GM18511 (cell line): ENCODE data around the gene AKT3.
"Not testable (repeated sequence)": the region's sequence is repeated elsewhere in the genome, so short reads cannot be mapped to it uniquely, and the experiment has no call there.

Experiments used
- ATAC-seq: cut with Tn5 transposase; IDR thresholded peaks from one replicate; pipeline ENCODE4 v1.9.1; 2021; ENCODE audit warnings: mild to moderate bottlenecking, moderate library complexity; ENCODE audit not compliant: unreplicated experiment

AKT3 gene

GRCh38 chr1:243842161-243842560 lies 7.9 kb downstream of the AKT3 start:
- ATAC-seq, result no peak

GRCh38 chr1:243841507-243841906 lies 8.5 kb downstream of the AKT3 start:
- ATAC-seq, result no peak

GRCh38 chr1:243837907-243838535 lies 12.0 kb downstream of the AKT3 start:
- ATAC-seq, result peak; percentile 92

- no peak for ATAC-seq
These were observed 15.9 kb downstream of the AKT3 start for GRCh38 chr1:243834130-243834529.

- ATAC-seq, result no peak
These were observed 18.6 kb downstream of the AKT3 start for GRCh38 chr1:243831463-243831862.

- no peak for ATAC-seq
These were observed 22.8 kb downstream of the AKT3 start for GRCh38 chr1:243827206-243827605.

- ATAC-seq, result not testable (repeated sequence)
These were observed 25.1 kb downstream of the AKT3 start for GRCh38 chr1:243824907-243825306.

GRCh38 chr1:243821177-243821680 lies 28.8 kb downstream of the AKT3 start:
- ATAC-seq, result no peak

GRCh38 chr1:243819438-243819839 lies 30.6 kb downstream of the AKT3 start:
- ATAC-seq, result no peak

- ATAC-seq, result no peak
These were observed 31.1 kb downstream of the AKT3 start for GRCh38 chr1:243818978-243819377.

- no peak for ATAC-seq
These were observed 35.3 kb downstream of the AKT3 start for GRCh38 chr1:243814718-243815117.

- ATAC-seq, result not testable (repeated sequence)
These were observed 42.7 kb downstream of the AKT3 start for GRCh38 chr1:243807346-243807745.

GRCh38 chr1:243806310-243806709 lies 43.7 kb downstream of the AKT3 start:
- no peak for ATAC-seq

GRCh38 chr1:243802736-243803135 lies 47.3 kb downstream of the AKT3 start:
- no peak for ATAC-seq

- no peak for ATAC-seq
These were observed 48.7 kb downstream of the AKT3 start for GRCh38 chr1:243801378-243801777.

GRCh38 chr1:243799908-243800307 lies 50.1 kb downstream of the AKT3 start:
- ATAC-seq, result no peak

GRCh38 chr1:243798726-243799125 lies 51.3 kb downstream of the AKT3 start:
- ATAC-seq, result no peak

- ATAC-seq, result no peak
These were observed 54.0 kb downstream of the AKT3 start for GRCh38 chr1:243796016-243796415.

- ATAC-seq, result no peak
These were observed 56.7 kb downstream of the AKT3 start for GRCh38 chr1:243793298-243793697.

- ATAC-seq, result no peak
These were observed 57.2 kb downstream of the AKT3 start for GRCh38 chr1:243792891-243793290.

GRCh38 chr1:243792401-243792800 lies 57.6 kb downstream of the AKT3 start:
- ATAC-seq, result no peak

- ATAC-seq, result no peak
These were observed 58.3 kb downstream of the AKT3 start for GRCh38 chr1:243791586-243792267.
